Ovary (tissue), 9 donors: Measurements from ENCODE around the gene PROZ. TPM values are rescaled to one million over a fixed set of nuclear protein-coding genes. Genes with fewer than 3 reads are reported as not detected.

Source experiments
- DNase-seq, 5 donors: peaks; one replicate each; pipeline ENCODE4 v3.0.0-alpha.2; 2019 to 2020
- H3K27ac ChIP-seq, 2 donors: fragments of 200-600 bp; one replicate each; pipeline versions ENCODE4 v1.5.1 to v1.8.0; 2019 to 2022
- H3K27me3 ChIP-seq: fragments of 200-600 bp; one replicate; pipeline ENCODE4 v1.8.0; 2022
- H3K36me3 ChIP-seq: fragments of 200-600 bp; sonication (generic); one replicate; pipeline ENCODE4 v1.5.1; 2019
- H3K4me1 ChIP-seq: one replicate; pipeline ENCODE4 v1.8.1; 2013; ENCODE audit warnings: mild to moderate bottlenecking, moderate library complexity; ENCODE audit not compliant: insufficient read depth
- H3K4me3 ChIP-seq: fragments of 200-600 bp; sonication (generic); one replicate; pipeline ENCODE4 v1.5.1; 2017
- H3K9me3 ChIP-seq, 2 donors: fragments of 200-600 bp in 1 of 2; sonication (generic) in 1 of 2; one replicate each; pipeline versions ENCODE4 v1.5.1 to v1.8.1; 2013 to 2019; ENCODE audit warnings: mild to moderate bottlenecking in 1 of 2, moderate library complexity in 1 of 2
- CTCF ChIP-seq, 3 donors: fragments of 450-650 bp in 2 of 3; fragments of 200-600 bp in 1 of 3; IDR thresholded peaks; one replicate each; pipeline versions ENCODE4 v1.5.1 to v1.8.0; 2016 to 2022; ENCODE audit warnings: antibody characterized with exemption in 3 of 3, mild to moderate bottlenecking in 1 of 3
- EP300 ChIP-seq: sonication (generic); formaldehyde crosslinking; IDR thresholded peaks from one replicate; pipeline ENCODE4 v1.6.1; 2017; ENCODE audit warnings: antibody characterized with exemption
- POLR2A ChIP-seq: fragments of 450-650 bp; IDR thresholded peaks from one replicate; pipeline ENCODE4 v1.6.1; 2017; ENCODE audit warnings: antibody characterized with exemption, mild to moderate bottlenecking, moderate library complexity
- WGBS, 3 donors: extraction: QIAGEN DNeasy Blood & Tissue Kit in 1 of 3; methylation state at CpG; one replicate each; pipeline versions ENCODE4 v1.1.5 to v1.1.7; 2013 to 2017; 5-methylcytosine and 5-hydroxymethylcytosine counted together
- intact Hi-C, 4 donors: fragments of 100-400 bp; cut with DNase I; formaldehyde crosslinking; loops; one replicate each; pipeline versions ENCODE4 v1.11.0 to v1.15.1; 2022 to 2023
- polyA plus RNA-seq, 2 donors: library from polyadenylated mRNA; stranded (reverse); fragments of 200-250 nt in 1 of 2; fragments of 350-450 nt in 1 of 2; fragmentation: Illumina TruSeq in 1 of 2; extraction: RNeasy Lipid Tissue Mini Kit (QIAGEN cat#74804) in 1 of 2; gene quantifications; one replicate each; pipeline ENCODE4 v1.2.3, GENCODE V29; 2013 to 2014
- total RNA-seq, 7 donors: library from RNA; depleted of rRNA in 2 of 7; stranded (reverse); fragments of >200 nt in 2 of 7; fragmentation: NEBNext Ultra II Directional in 3 of 7; extraction: Animal tissue kit (Norgen Biotek cat#: 25700) in 3 of 7; gene quantifications; one replicate each; pipeline versions ENCODE4 v1.1.0 to v1.2.4, GENCODE V29; 2016 to 2023
- donor health status: DM: no; HTN: no; CAD: no; lungs with moderate emphysema.
- donor health status: DM: no; HTN: no; CAD: no.
- donor health status: Bipolar disorder and iron deficiency.
- donor health status: DM: yes; HTN: yes; CAD: no.
- donor health status: DM: no; HTN: no; CAD: no.
- donor health status: DM: yes; HTN: yes; CAD: no.

PROZ gene
- total and polyA plus RNA-seq, 9 donors, result not detected

- H3K4me3 ChIP-seq, result no peak overlapping the region
- no peak for TF ChIP-seq EP300
- no peak for TF ChIP-seq POLR2A
- TF ChIP-seq CTCF (IDR thresholded peaks at IDR 0.05), result no peak
- no peaks in the 10 kb centered on the region for H3K9me3 ChIP-seq
- intact Hi-C loops, result no loop called here
- 58 to 69% (median 64%) methylated on average over 6 of the region's 6 CpGs for WGBS, 3 donors
- H3K36me3 ChIP-seq, result no peaks in the 10 kb centered on the region
- H3K27ac ChIP-seq, result no peak overlapping the region
- H3K4me1 ChIP-seq, result no peaks in the 10 kb centered on the region
- no peaks in the 10 kb centered on the region for H3K27me3 ChIP-seq
- no peak for DNase-seq
Observed at GRCh38 chr13:113195360-113195759, 36.9 kb downstream of the PROZ start.

- DNase-seq, result no peak
- 87 to 91% (median 88%) methylated on average over 9 of the region's 9 CpGs for WGBS, 3 donors
- H3K27ac ChIP-seq, result no peak overlapping the region
- H3K4me3 ChIP-seq, result no peak overlapping the region
- TF ChIP-seq POLR2A (no peak), EP300 (no peak), CTCF (IDR thresholded peaks at IDR 0.05) (no peak)
- no peaks in the 10 kb centered on the region for H3K27me3 ChIP-seq
- no peaks in the 10 kb centered on the region for H3K4me1 ChIP-seq
- H3K9me3 ChIP-seq, result no peaks in the 10 kb centered on the region
- intact Hi-C loops, result no loop called here
- H3K36me3 ChIP-seq, result no peaks in the 10 kb centered on the region
Observed at GRCh38 chr13:113196970-113197737, 38.7 kb downstream of the PROZ start.

- WGBS, 3 donors, result 60 to 75% (median 71%) methylated on average over 2 of the region's 2 CpGs
- H3K4me3 ChIP-seq, result no peak overlapping the region
Observed at GRCh38 chr13:113201815-113202214, 43.4 kb downstream of the PROZ start.

GRCh38 chr13:113202912-113203311 lies 44.5 kb downstream of the PROZ start:
- TF ChIP-seq POLR2A (no peak), EP300 (no peak), CTCF (IDR thresholded peaks at IDR 0.05) (no peak)
- no peak overlapping the region for H3K27ac ChIP-seq
- no peaks in the 10 kb centered on the region for H3K27me3 ChIP-seq
- WGBS, 3 donors, result 83 to 92% (median 92%) methylated on average over 4 of the region's 4 CpGs
- DNase-seq, result no peak
- intact Hi-C loops, result loop anchor here in 2 of 4 donors (10.0 kb wide), 2 partner anchors 48 to 168 kb away; partner anchors contain the start of gene PROZ (in 1 of the 2)
- peaks cover 11% of the 10 kb centered on the region for H3K4me1 ChIP-seq
- no peaks in the 10 kb centered on the region for H3K9me3 ChIP-seq
- no peak overlapping the region for H3K4me3 ChIP-seq
- no peaks in the 10 kb centered on the region for H3K36me3 ChIP-seq

More at GRCh38 chr13:113201815-113202214, 43.4 kb downstream of the PROZ start:
- TF ChIP-seq CTCF (IDR thresholded peaks at IDR 0.05) (no peak), EP300 (no peak), POLR2A (no peak)
- Histone ChIP-seq H3K27me3 (no peaks in the 10 kb centered on the region), H3K4me1 (peaks cover 8% of the 10 kb centered on the region), H3K27ac (no peak overlapping the region), H3K9me3 (no peaks in the 10 kb centered on the region), H3K36me3 (no peaks in the 10 kb centered on the region)
- DNase-seq, result no peak
- intact Hi-C loops, result loop anchor here in 2 of 4 donors (10.0 kb wide), 2 partner anchors 47 to 167 kb away; partner anchors contain the start of gene PROZ (in 1 of the 2)
